HEK293T (cell line): ENCODE data around the gene C1QTNF3.

Experiments used
- CTCF ChIA-PET: fragments of 350-600 bp; formaldehyde crosslinking; extraction: SDS; loops from one replicate; lab custom pipeline; 2021; ENCODE audit warnings: antibody characterized with exemption, inconsistent platforms; lab: Yijun Ruan, JAX
- POLR2A ChIA-PET: fragments of 350-600 bp; formaldehyde crosslinking; extraction: SDS; loops from one replicate; lab custom pipeline; 2020; ENCODE audit warnings: antibody characterized with exemption, inconsistent platforms; lab: Yijun Ruan, JAX
- DNase-seq: peaks from one replicate; pipeline ENCODE4 v3.0.0; 2012; ENCODE audit warnings: mixed read lengths; ENCODE audit errors: extremely low spot score
- ARNT ChIP-seq: fragments of 450-650 bp; IDR thresholded peaks from 2 replicates; pipeline ENCODE4 v1.6.1; 2017; ENCODE audit warnings: mild to moderate bottlenecking
- BHLHE40 ChIP-seq: fragments of 450-650 bp; IDR thresholded peaks from 2 replicates; pipeline ENCODE4 v1.6.1; 2016; ENCODE audit warnings: mild to moderate bottlenecking, moderate library complexity, borderline replicate concordance
- CTBP1 ChIP-seq: fragments of 450-650 bp; IDR thresholded peaks from 2 replicates; pipeline ENCODE4 v1.6.1; 2016; ENCODE audit warnings: borderline replicate concordance
- ELF4 ChIP-seq: fragments of 450-650 bp; IDR thresholded peaks from 2 replicates; pipeline ENCODE4 v1.6.1; 2017; ENCODE audit warnings: antibody characterized with exemption
- FOXA1 ChIP-seq: fragments of 450-650 bp; IDR thresholded peaks from 2 replicates; pipeline ENCODE4 v1.6.1; 2016; ENCODE audit warnings: mild to moderate bottlenecking
- FOXK2 ChIP-seq: fragments of 450-650 bp; IDR thresholded peaks from 2 replicates; pipeline ENCODE4 v1.6.1; 2016; ENCODE audit warnings: mild to moderate bottlenecking
- FOXM1 ChIP-seq: fragments of 450-650 bp; IDR thresholded peaks from 2 replicates; pipeline ENCODE4 v1.6.1; 2017; ENCODE audit warnings: mild to moderate bottlenecking, borderline replicate concordance
- HDGF ChIP-seq: fragments of 450-650 bp; IDR thresholded peaks from 2 replicates; pipeline ENCODE4 v1.6.1; 2017; ENCODE audit warnings: antibody characterized with exemption, borderline replicate concordance
- L3MBTL2 ChIP-seq: fragments of 450-650 bp; conservative IDR thresholded peaks from 2 replicates; pipeline ENCODE4 v1.6.1; 2016; ENCODE audit warnings: mild to moderate bottlenecking
- LEF1 ChIP-seq: fragments of 450-650 bp; IDR thresholded peaks from 2 replicates; pipeline ENCODE4 v1.6.1; 2017; ENCODE audit warnings: mild to moderate bottlenecking, borderline replicate concordance
- NFRKB ChIP-seq: fragments of 450-650 bp; IDR thresholded peaks from 2 replicates; pipeline ENCODE4 v1.6.1; 2016; ENCODE audit warnings: mild to moderate bottlenecking, moderate library complexity
- PKNOX1 ChIP-seq: fragments of 450-650 bp; IDR thresholded peaks from 2 replicates; pipeline ENCODE4 v1.6.1; 2016
- SP1 ChIP-seq: fragments of 450-650 bp; IDR thresholded peaks from 2 replicates; pipeline ENCODE4 v1.6.1; 2017
- SUZ12 ChIP-seq: fragments of 450-650 bp; IDR thresholded peaks from 2 replicates; pipeline ENCODE4 v1.6.1; 2016; ENCODE audit warnings: mild to moderate bottlenecking
- TARDBP ChIP-seq: fragments of 450-650 bp; IDR thresholded peaks from 2 replicates; pipeline ENCODE4 v1.6.1; 2016
- ZNF384 ChIP-seq: fragments of 450-650 bp; IDR thresholded peaks from 2 replicates; pipeline ENCODE4 v1.6.1; 2016

The C1QTNF3 gene

DNA sequence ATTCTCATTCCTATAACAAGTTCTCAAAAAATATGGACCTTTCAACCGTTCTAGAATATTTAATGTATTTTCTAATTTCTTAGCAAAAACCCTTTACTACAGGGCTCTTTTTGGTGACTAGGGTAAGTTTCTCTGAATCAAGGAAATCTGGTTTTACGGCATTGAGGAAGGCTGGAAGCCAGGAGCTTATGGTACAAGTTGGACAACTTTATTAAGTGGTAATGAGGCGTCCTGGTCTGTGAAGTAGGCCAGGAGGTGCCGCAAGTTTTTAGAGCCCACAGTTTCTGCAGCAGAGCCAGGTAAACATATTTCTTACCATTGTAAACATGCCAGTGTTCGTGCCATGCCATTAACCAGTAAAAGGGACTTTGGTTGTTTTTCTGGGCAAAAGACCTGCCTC lies 14.6 kb upstream of the C1QTNF3 start:
- TF ChIP-seq TARDBP = no peak
- no peak for TF ChIP-seq ELF4
- no peak for TF ChIP-seq PKNOX1
- TF ChIP-seq LEF1 = no peak
- no peak for TF ChIP-seq SP1
- TF ChIP-seq FOXM1 = no peak
- TF ChIP-seq CTBP1 = no peak
- TF ChIP-seq FOXA1 = no peak
- TF ChIP-seq SUZ12 = no peak
- ChIA-PET CTCF (no interaction called here), POLR2A (no interaction called here)
- no peak for DNase-seq

DNA sequence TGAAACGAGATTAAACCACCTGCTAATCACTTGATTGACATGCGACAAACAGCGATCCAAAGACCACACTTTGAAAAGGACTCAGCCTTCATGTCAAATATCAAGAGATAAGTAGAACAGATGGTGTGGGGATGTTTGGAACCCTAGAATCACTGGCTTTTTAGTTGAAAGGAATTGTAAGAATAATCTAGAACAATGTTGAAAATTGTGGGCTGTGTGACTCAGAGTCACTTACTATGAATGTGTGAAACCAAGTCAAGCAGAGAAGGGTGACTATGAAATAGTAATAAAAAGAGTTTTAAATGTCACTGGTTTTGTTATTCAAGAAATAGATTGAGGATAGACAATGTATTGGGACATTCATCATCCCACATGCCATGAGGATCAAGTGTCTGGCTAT lies 14.1 kb upstream of the C1QTNF3 start:
- CTCF ChIA-PET = no interaction called here
- POLR2A ChIA-PET = no interaction called here
- no peak for TF ChIP-seq TARDBP
- no peak for TF ChIP-seq LEF1
- no peak for TF ChIP-seq NFRKB
- TF ChIP-seq FOXA1 = no peak
- no peak for TF ChIP-seq FOXM1
- TF ChIP-seq ELF4 = no peak
- no peak for TF ChIP-seq L3MBTL2
- TF ChIP-seq ARNT = no peak
- no peak for TF ChIP-seq PKNOX1
- TF ChIP-seq SP1 = no peak
- TF ChIP-seq SUZ12 = no peak
- no peak for TF ChIP-seq BHLHE40
- TF ChIP-seq ZNF384 = no peak
- no peak for TF ChIP-seq CTBP1
- TF ChIP-seq FOXK2 = no peak
- TF ChIP-seq HDGF = no peak
- no peak for DNase-seq

DNA sequence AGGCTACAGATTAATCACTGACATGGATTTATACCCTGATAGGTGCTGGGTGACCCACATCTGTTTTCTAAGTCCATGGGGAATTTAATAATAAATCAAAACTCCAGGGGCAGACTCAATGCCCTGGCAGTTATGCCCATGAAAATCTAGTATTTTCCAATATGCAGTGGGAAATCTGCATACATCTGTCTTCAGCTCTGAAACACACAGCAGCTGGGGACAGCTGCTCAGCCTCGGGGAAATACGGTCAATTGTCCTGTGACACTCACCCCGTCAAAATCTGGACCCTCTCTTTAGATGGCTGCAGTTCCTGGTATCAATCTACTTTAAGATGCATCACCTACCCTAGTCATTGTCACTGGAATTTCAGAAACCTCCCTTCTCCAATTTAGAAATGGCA lies 12.7 kb upstream of the C1QTNF3 start:
- ChIA-PET POLR2A (no interaction called here), CTCF (no interaction called here)
- TF ChIP-seq LEF1 (no peak), BHLHE40 (no peak), PKNOX1 (no peak), FOXK2 (no peak), ARNT (no peak), ZNF384 (no peak), SUZ12 (no peak)
- DNase-seq = no peak

DNA sequence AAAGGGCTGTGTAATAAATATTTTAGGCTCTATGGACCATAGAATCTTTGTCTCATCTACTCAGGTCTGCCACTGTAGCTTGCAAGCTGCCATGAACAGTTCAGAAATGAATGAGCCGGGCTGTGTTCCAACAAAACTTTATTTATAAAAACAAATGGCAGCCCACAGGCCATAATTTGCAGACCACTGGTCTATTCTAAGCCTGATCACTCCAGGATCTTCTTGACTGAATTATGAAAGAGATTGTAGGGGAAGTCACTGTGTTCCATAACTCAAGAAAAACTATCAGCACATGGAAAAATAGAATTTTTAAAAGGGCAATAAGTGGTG lies 11.4 kb upstream of the C1QTNF3 start:
- no peak for DNase-seq

DNA sequence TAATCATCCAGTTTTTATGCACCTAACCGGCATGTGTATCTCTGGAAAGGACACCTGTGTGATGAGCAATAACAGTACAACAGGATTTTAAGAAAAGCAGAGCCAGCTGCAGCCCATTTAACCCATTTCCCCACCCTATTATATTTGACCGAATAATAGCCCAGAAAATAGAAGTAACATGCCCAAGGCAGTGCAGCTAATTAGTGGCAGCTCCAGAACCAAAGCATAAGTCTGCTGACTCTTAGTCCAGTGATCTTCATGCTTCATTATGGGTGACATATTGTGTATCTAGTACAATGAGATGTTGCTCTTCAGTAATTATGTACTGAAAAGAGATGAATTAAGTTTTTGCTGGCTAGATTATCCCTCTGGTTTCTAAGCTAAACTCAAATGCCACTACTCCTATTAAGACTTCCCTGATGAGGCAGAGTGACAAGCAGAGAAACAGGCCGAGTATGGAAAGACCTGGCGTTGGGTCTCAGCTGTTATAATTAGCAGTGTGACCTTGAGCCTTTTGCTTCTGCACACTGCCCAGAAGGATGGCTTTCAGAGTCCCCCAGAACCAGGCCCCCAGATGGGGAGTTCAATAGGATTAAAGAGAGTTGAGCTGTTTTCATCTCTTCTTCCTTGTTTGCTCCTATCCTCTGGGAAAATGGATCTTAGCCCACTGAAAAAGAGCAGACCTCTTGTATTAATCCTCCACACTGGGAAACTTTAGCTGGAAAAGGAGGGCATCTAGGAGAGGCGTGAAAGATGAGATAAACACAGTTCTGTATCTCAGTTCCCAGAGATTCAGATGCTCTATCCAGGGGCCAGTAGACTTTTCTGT lies 10.8 kb upstream of the C1QTNF3 start:
- TF ChIP-seq FOXK2 = no peak
- TF ChIP-seq NFRKB = no peak
- TF ChIP-seq LEF1 = no peak
- no peak for TF ChIP-seq CTBP1
- POLR2A ChIA-PET = interaction anchor here (1.2 kb wide), 1 partner anchor 46 kb away, joined by 3 read pairs; the partner anchor contains the start of gene AMACR
- DNase-seq = no peak
- CTCF ChIA-PET = no interaction called here

More for the DNA sequence above, 11.4 kb upstream of the C1QTNF3 start:
- ChIA-PET CTCF (no interaction called here), POLR2A (interaction anchor here (1.2 kb wide), 1 partner anchor 46 kb away, joined by 3 read pairs; the partner anchor contains the start of gene AMACR)
- no peak for TF ChIP-seq ARNT
- no peak for TF ChIP-seq PKNOX1
- no peak for TF ChIP-seq LEF1
- TF ChIP-seq BHLHE40 = no peak
- TF ChIP-seq FOXA1 = no peak
- TF ChIP-seq ZNF384 = no peak
- no peak for TF ChIP-seq SP1

GRCh38 chr5:34053133-34053532 lies 10.1 kb upstream of the C1QTNF3 start:
- no peak for TF ChIP-seq NFRKB
- no peak for TF ChIP-seq SUZ12
- no peak for TF ChIP-seq L3MBTL2
- TF ChIP-seq SP1 = no peak
- TF ChIP-seq HDGF = no peak
- no peak for TF ChIP-seq ARNT
- no peak for TF ChIP-seq ELF4
- TF ChIP-seq LEF1 = no peak
- no peak for TF ChIP-seq FOXA1
- TF ChIP-seq FOXM1 = no peak
- no peak for TF ChIP-seq PKNOX1
- TF ChIP-seq CTBP1 = no peak
- no peak for DNase-seq
- ChIA-PET CTCF (no interaction called here), POLR2A (interaction anchor here (1.2 kb wide), 1 partner anchor 45 kb away, joined by 3 read pairs; the partner anchor contains the start of gene AMACR)
